ENCODE measurements around the gene SAMD4A. TPM values are rescaled to one million over a fixed set of nuclear protein-coding genes. Genes with fewer than 3 reads are reported as not detected.
"Not testable (repeated sequence)": the region's sequence is repeated elsewhere in the genome, so short reads cannot be mapped to it uniquely, and the experiment has no call there.

SAMD4A gene
- total RNA-seq, 2 experiments from 2014 or later = 0.06 to 1.0 TPM

DNA sequence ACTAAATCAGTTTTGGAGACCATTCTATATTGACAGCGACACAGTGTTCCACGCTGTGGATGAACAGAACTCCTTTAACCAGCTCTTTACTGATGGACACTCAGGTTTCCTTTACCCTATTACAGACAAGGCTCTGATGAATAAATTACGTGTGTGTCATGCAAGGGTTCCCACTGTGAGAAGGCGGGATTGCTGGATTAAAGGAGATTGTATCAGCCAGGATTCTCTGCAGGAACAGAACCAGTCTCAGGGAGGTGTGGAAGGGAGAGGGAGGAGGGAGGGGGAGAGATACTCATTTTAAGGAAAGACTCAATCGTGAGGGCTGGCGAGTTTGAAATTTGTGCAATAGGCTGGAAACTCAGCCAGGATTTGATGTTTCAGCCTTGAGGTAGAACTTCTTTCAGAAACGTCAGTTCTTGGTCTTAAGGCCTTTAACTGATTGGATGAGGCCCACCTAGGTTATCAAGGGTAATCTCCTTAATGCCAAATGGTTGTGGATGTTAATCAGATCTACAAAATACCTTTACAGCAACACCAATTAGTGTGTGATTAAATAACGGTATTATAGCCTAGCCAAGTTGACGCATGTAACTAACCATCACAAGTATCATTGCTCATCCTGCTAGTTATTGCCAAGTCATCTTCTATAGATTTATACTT is 231.7 kb downstream of the SAMD4A start:
- POLR2A ChIA-PET = interaction anchor here (0.8 kb wide), 1 partner anchor 18 kb away, joined by 3 read pairs; no protein-coding TSS in a partner anchor
- no peak for DNase-seq (ENCODE audit: low spot score)
- H3K4me1 ChIP-seq (ENCODE audit: insufficient read depth, low read length, poor library complexity, severe bottlenecking) = no peaks in the 10 kb centered on the region
- no peak overlapping the region for H3K4me3 ChIP-seq (ENCODE audit: low read depth, low read length, poor library complexity, severe bottlenecking)
- H3K9me3 ChIP-seq (ENCODE audit: low read length) = 0 out of 2 replicates have a peak, but pooled peaks cover 7% of the 10 kb centered on the region
- H2AFZ ChIP-seq (ENCODE audit: low read length) = no peak overlapping the region
- no peaks in the 10 kb centered on the region for H4K20me1 ChIP-seq (ENCODE audit: insufficient read depth, low read length)
- no peaks in the 10 kb centered on the region for H3K79me2 ChIP-seq (ENCODE audit: insufficient read depth, low read depth, low read length)
- CTCF ChIA-PET (ENCODE audit: unreplicated experiment) = no interaction called here
- H3K9me2 ChIP-seq (ENCODE audit: insufficient read depth, low read length) = no peaks in the 10 kb centered on the region
- H3K27ac ChIP-seq (ENCODE audit: low read depth, low read length, poor library complexity, severe bottlenecking) = no peak overlapping the region
- no peak overlapping the region for H3K4me2 ChIP-seq (ENCODE audit: low read length)
- intact Hi-C loops (cut with micrococcal nuclease; ENCODE audit: unreplicated experiment) = no loop called here
- H3K36me3 ChIP-seq (ENCODE audit: insufficient read depth, low read length) = no peaks in the 10 kb centered on the region
- TF ChIP-seq, protein P1, sequence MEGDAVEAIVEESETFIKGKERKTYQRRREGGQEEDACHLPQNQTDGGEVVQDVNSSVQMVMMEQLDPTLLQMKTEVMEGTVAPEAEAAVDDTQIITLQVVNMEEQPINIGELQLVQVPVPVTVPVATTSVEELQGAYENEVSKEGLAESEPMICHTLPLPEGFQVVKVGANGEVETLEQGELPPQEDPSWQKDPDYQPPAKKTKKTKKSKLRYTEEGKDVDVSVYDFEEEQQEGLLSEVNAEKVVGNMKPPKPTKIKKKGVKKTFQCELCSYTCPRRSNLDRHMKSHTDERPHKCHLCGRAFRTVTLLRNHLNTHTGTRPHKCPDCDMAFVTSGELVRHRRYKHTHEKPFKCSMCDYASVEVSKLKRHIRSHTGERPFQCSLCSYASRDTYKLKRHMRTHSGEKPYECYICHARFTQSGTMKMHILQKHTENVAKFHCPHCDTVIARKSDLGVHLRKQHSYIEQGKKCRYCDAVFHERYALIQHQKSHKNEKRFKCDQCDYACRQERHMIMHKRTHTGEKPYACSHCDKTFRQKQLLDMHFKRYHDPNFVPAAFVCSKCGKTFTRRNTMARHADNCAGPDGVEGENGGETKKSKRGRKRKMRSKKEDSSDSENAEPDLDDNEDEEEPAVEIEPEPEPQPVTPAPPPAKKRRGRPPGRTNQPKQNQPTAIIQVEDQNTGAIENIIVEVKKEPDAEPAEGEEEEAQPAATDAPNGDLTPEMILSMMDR (conservative IDR thresholded peaks at IDR 0.05; ENCODE audit: low read length) = no peak
- no peak for TF ChIP-seq EZH2phosphoT487 (IDR thresholded peaks at IDR 0.05; ENCODE audit: borderline replicate concordance, low read depth, low read length)
- no TSS peak for BruUV-seq (replicated peaks)

DNA sequence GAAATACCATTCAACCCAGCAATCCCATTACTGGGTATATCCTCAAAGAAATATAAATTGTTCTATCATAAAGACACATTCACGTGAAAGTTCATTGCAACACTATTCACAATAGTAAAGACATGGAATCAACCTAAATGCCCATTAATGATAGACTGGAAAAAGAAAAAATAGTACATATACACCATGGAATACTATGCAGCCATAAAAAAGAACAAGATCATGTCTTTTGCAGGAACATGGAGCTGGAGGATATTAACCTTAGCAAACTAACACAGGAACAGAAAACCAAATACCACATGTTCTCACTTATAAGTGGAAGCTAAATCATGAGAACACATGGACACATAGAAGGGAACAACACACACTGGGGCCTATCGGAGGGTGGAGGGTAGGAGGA is 234.6 kb downstream of the SAMD4A start:
- H3K36me3 ChIP-seq (ENCODE audit: insufficient read depth, low read length); H3K4me3 ChIP-seq (ENCODE audit: low read depth, low read length, poor library complexity, severe bottlenecking); H3K4me1 ChIP-seq (ENCODE audit: insufficient read depth, low read length, poor library complexity, severe bottlenecking); H3K79me2 ChIP-seq (ENCODE audit: insufficient read depth, low read depth, low read length); H3K9me2 ChIP-seq (ENCODE audit: insufficient read depth, low read length); H3K9me3 ChIP-seq (ENCODE audit: low read length); intact Hi-C loops (cut with micrococcal nuclease; ENCODE audit: unreplicated experiment); POLR2A ChIA-PET; H4K20me1 ChIP-seq (ENCODE audit: insufficient read depth, low read length); H2AFZ ChIP-seq (ENCODE audit: low read length); DNase-seq (ENCODE audit: low spot score); H3K4me2 ChIP-seq (ENCODE audit: low read length); BruUV-seq (replicated peaks); H3K27ac ChIP-seq (ENCODE audit: low read depth, low read length, poor library complexity, severe bottlenecking); CTCF ChIA-PET (ENCODE audit: unreplicated experiment): not testable (repeated sequence)

DNA sequence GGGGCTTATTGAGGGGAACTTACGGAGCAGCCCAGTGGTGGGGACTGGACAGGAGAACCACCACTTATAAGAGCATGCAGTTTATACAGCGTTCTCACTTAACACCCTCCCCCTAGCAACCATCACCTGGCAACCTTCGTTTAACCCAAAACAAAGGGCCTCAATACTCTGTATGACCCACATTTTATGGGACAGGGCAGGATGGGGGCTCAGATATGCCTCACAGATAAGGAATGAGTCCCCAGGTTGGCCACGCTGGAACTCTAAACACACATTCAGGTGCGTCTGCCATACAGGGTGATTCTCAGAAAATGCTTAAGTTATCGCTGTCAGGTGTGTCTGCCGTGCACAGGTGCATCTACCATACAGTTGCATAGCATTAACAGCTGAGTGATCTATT is 236.5 kb downstream of the SAMD4A start:
- Histone ChIP-seq H3K9me3 (ENCODE audit: low read length) (no peaks in the 10 kb centered on the region), H3K4me1 (ENCODE audit: insufficient read depth, low read length, poor library complexity, severe bottlenecking) (no peaks in the 10 kb centered on the region), H3K4me3 (ENCODE audit: low read depth, low read length, poor library complexity, severe bottlenecking) (no peak overlapping the region), H3K27ac (ENCODE audit: low read depth, low read length, poor library complexity, severe bottlenecking) (no peak overlapping the region), H2AFZ (ENCODE audit: low read length) (no peak overlapping the region), H3K36me3 (ENCODE audit: insufficient read depth, low read length) (no peaks in the 10 kb centered on the region), H3K79me2 (ENCODE audit: insufficient read depth, low read depth, low read length) (no peaks in the 10 kb centered on the region), H3K4me2 (ENCODE audit: low read length) (no peak overlapping the region), H4K20me1 (ENCODE audit: insufficient read depth, low read length) (no peaks in the 10 kb centered on the region), H3K9me2 (ENCODE audit: insufficient read depth, low read length) (no peaks in the 10 kb centered on the region)
- BruUV-seq (replicated peaks) = no TSS peak
- TF ChIP-seq, protein P1 (conservative IDR thresholded peaks at IDR 0.05; ENCODE audit: low read length) = no peak
- TF ChIP-seq EZH2phosphoT487 (IDR thresholded peaks at IDR 0.05; ENCODE audit: borderline replicate concordance, low read depth, low read length) = no peak
- DNase-seq (ENCODE audit: low spot score) = no peak
- ChIA-PET CTCF (ENCODE audit: unreplicated experiment) (interaction anchor here (0.9 kb wide), 1 partner anchor 18 kb away, joined by 3 read pairs; no protein-coding TSS in a partner anchor), POLR2A (no interaction called here)
- intact Hi-C loops (cut with micrococcal nuclease; ENCODE audit: unreplicated experiment) = no loop called here
